ENCODE data around the gene GTPBP4. TPM values are rescaled to one million over a fixed set of nuclear protein-coding genes. Genes with fewer than 3 reads are reported as not detected.

The GTPBP4 gene
- total and polyA plus RNA-seq, 9 of the 15 experiments (the other 6 are each of a cell fraction or from before 2014, with no cell fraction given): 79.0 to 155 (median 128) TPM

DNA sequence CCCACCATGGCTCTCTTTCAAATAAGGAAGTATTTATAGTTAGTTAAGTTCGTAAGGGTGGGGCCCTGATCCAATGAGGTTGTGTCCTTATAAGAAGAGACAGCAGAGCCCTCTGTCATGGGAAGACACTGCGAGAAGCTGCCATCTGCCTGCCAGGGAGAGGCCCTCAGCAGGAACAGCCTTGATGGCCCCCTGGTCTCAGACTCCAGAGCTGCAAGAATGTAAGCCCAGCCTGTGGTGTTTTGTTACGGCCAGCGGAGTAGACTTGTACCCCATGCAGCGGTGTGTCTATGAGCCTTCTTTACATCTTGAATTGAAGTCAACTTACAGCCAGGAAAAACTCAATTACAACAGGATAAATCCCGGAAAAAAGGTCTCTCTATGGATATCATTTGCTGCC lies 42.5 kb upstream of the GTPBP4 start:
- FAIRE-seq (no peak), ATAC-seq (no peak; the same call in 2 of the 3 replicates), DNase-seq (ENCODE audit: extremely low read depth in 1 of 4, low spot score in 3 of 4) (no peak)
- H3K79me2 ChIP-seq (ENCODE audit: control insufficient read depth, insufficient read depth, low read length): no peaks in the 10 kb centered on the region
- intact Hi-C loops (cut with micrococcal nuclease): no loop called here
- no peak overlapping the region; the same call in 2 of the 3 replicates for H3K27ac ChIP-seq (ENCODE audit: extremely low read depth, low read depth, low read length)
- H3K9me1 ChIP-seq (ENCODE audit: control insufficient read depth, insufficient read depth, low read length): no peaks in the 10 kb centered on the region
- H2AFZ ChIP-seq (ENCODE audit: low read depth, low read length): no peak overlapping the region
- H3K4me1 ChIP-seq (replicated peaks in 1 of 2; ENCODE audit: control insufficient read depth in 2 of 2, insufficient read depth in 2 of 2, low read length in 2 of 2): peaks cover 0 to 7% of the 10 kb centered on the region in 2 experiments; a peak in 2 of 5 replicates
- H3K4me3 ChIP-seq: no peak overlapping the region
- no peaks in the 10 kb centered on the region for H3K9me3 ChIP-seq (replicated peaks; ENCODE audit: control insufficient read depth, insufficient read depth, low read depth, low read length)
- peaks cover 22 to 29% of the 10 kb centered on the region in 2 experiments for H3K27me3 ChIP-seq (ENCODE audit: control insufficient read depth in 2 of 2, insufficient read depth in 2 of 2, low read length in 2 of 2)
- no peaks in the 10 kb centered on the region for H4K20me1 ChIP-seq (replicated peaks; ENCODE audit: control insufficient read depth, insufficient read depth, low read length)
- ChIA-PET POLR2A (interaction anchor here (1.5 kb wide), 1 partner anchor 24 kb away, joined by 4 read pairs; no protein-coding TSS in a partner anchor), CTCF (ENCODE audit: low intra/inter-chr PET ratio) (no interaction called here)
- no peak overlapping the region for H3K9ac ChIP-seq (ENCODE audit: insufficient read depth in 1 of 2, low read depth in 2 of 2, low read length in 2 of 2)
- BruUV-seq (replicated peaks): no TSS peak
- in situ Hi-C loops (cut with MboI): no loop called here
- TF ChIP-seq ZNF232 (CRISPR knock-in tag; IDR thresholded peaks at IDR 0.05) (no peak), NR2C2 (CRISPR knock-in tag; IDR thresholded peaks at IDR 0.05) (no peak), NR2C2 (tag; IDR thresholded peaks at IDR 0.05) (no peak), SMC3 (conservative IDR thresholded peaks at IDR 0.05; ENCODE audit: insufficient read depth, low read depth, low read length) (no peak), ZNF197 (CRISPR knock-in tag; IDR thresholded peaks at IDR 0.05; ENCODE audit: low read depth) (no peak), PHF20 (IDR thresholded peaks at IDR 0.05; ENCODE audit: partially characterized antibody) (no peak)
- TF ChIP-seq, protein P1, sequence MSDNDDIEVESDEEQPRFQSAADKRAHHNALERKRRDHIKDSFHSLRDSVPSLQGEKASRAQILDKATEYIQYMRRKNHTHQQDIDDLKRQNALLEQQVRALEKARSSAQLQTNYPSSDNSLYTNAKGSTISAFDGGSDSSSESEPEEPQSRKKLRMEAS (CRISPR knock-in tag; IDR thresholded peaks at IDR 0.05): no peak
- TF ChIP-seq, protein P2, sequence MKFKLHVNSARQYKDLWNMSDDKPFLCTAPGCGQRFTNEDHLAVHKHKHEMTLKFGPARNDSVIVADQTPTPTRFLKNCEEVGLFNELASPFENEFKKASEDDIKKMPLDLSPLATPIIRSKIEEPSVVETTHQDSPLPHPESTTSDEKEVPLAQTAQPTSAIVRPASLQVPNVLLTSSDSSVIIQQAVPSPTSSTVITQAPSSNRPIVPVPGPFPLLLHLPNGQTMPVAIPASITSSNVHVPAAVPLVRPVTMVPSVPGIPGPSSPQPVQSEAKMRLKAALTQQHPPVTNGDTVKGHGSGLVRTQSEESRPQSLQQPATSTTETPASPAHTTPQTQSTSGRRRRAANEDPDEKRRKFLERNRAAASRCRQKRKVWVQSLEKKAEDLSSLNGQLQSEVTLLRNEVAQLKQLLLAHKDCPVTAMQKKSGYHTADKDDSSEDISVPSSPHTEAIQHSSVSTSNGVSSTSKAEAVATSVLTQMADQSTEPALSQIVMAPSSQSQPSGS (CRISPR knock-in tag; IDR thresholded peaks at IDR 0.05): no peak
- TF ChIP-seq, protein P3, sequence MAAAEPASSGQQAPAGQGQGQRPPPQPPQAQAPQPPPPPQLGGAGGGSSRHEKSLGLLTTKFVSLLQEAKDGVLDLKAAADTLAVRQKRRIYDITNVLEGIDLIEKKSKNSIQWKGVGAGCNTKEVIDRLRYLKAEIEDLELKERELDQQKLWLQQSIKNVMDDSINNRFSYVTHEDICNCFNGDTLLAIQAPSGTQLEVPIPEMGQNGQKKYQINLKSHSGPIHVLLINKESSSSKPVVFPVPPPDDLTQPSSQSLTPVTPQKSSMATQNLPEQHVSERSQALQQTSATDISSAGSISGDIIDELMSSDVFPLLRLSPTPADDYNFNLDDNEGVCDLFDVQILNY (CRISPR knock-in tag; IDR thresholded peaks at IDR 0.05): no peak
- H3K4me2 ChIP-seq (ENCODE audit: insufficient read depth, low read length): no peak overlapping the region
- no peaks in the 10 kb centered on the region for H3K36me3 ChIP-seq (ENCODE audit: control insufficient read depth, insufficient read depth, low read length)
- WGBS (ENCODE audit: insufficient coverage, low coverage, missing lambda C conversion rate): 50% methylated on average over 5 of the region's 6 CpGs

All from K562 (cell line).